SK-N-SH treated with all-trans-retinoic acid at 6 μM for 48 hours (cell line): Measurements from ENCODE around the gene CACNA1I.

Experiments used
- BACH2 ChIP-seq: fragments of 250-450 bp; sonication (Bioruptor Pico); IDR thresholded peaks from 2 replicates; pipeline ENCODE4 v1.9.0; 2021; ENCODE audit warnings: mild to moderate bottlenecking, borderline replicate concordance
- ISL1 ChIP-seq: fragments of 250-450 bp; sonication (Bioruptor Pico); IDR thresholded peaks from 2 replicates; pipeline ENCODE4 v2.1.2; 2022; ENCODE audit warnings: mild to moderate bottlenecking, moderate library complexity
- RARB ChIP-seq: fragments of 250-450 bp; sonication (Bioruptor Pico); IDR thresholded peaks from 2 replicates; pipeline ENCODE4 v1.8.0; 2021; ENCODE audit warnings: mild to moderate bottlenecking, moderate library complexity
- TOX ChIP-seq: fragments of 250-450 bp; sonication (Bioruptor Pico); IDR thresholded peaks from 2 replicates; pipeline ENCODE4 v1.8.0; 2021; ENCODE audit warnings: mild to moderate bottlenecking, moderate library complexity, borderline replicate concordance
- ZFP3 ChIP-seq: fragments of 250-450 bp; sonication (Bioruptor Pico); IDR thresholded peaks from 2 replicates; pipeline ENCODE4 v1.5.0; 2020; ENCODE audit warnings: mild to moderate bottlenecking, moderate library complexity

DNA sequence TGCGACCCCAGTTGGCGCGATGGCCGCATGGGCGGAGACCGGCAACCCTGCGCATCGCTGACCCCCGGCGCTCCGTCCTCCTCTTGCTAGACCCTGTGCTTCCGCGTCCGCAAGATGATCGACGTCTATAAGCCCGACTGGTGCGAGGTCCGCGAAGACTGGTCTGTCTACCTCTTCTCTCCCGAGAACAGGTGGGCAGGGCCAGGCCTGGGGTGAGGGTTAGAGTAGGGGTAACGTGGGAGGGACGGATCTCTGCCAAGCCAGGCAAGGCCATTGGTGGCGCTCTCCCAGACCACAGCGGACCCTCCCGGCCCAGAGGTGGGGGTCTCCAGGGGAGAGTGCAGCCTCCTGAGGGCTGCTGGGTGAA is 92.1 kb downstream of the CACNA1I start:
- no peak for TF ChIP-seq ISL1 (CRISPR knock-in tag)
- TF ChIP-seq TOX = no peak
- no peak for TF ChIP-seq ZFP3 (CRISPR knock-in tag)
- TF ChIP-seq RARB (CRISPR knock-in tag) = no peak
- TF ChIP-seq BACH2 = no peak
